Calu3 (cell line): ENCODE results near the gene GLMN. TPM values are rescaled to one million over a fixed set of nuclear protein-coding genes. Genes with fewer than 3 reads are reported as not detected.

Experiments
- BruUV-seq: library from RNA; stranded (reverse); fragments of 400-500 nt; replicated peaks from 2 replicates; lab custom pipeline; 2021; lab: Mats Ljungman, UMichigan
- CTCF ChIA-PET: fragments of 300-600 bp; sonication (Branson Sonifier 250); formaldehyde crosslinking; loops from one replicate; lab custom pipeline; 2022; ENCODE audit warnings: antibody characterized with exemption; lab: Charles Lee
- DNase-seq: peaks from one replicate; pipeline ENCODE4 v3.0.0; 2022
- H3K27ac Mint-ChIP-seq: one replicate; pipeline ENCODE4 v1.8.0; 2022; ENCODE audit warnings: mixed read lengths; ENCODE audit not compliant: unreplicated experiment
- H3K27me3 Mint-ChIP-seq: one replicate; pipeline ENCODE4 v1.8.0; 2022; ENCODE audit warnings: mixed read lengths; ENCODE audit not compliant: unreplicated experiment
- H3K36me3 Mint-ChIP-seq: one replicate; pipeline ENCODE4 v1.8.0; 2022; ENCODE audit warnings: mild to moderate bottlenecking, moderate library complexity, mixed read lengths; ENCODE audit not compliant: insufficient read depth, unreplicated experiment
- H3K4me1 Mint-ChIP-seq: one replicate; pipeline ENCODE4 v1.8.0; 2022; ENCODE audit warnings: mild to moderate bottlenecking, low read depth, mixed read lengths; ENCODE audit not compliant: unreplicated experiment
- H3K4me3 Mint-ChIP-seq: one replicate; pipeline ENCODE4 v1.8.0; 2022; ENCODE audit warnings: mild to moderate bottlenecking, low read depth, moderate library complexity, mixed read lengths; ENCODE audit not compliant: unreplicated experiment
- H3K9me3 Mint-ChIP-seq: one replicate; pipeline ENCODE4 v1.8.0; 2022; ENCODE audit warnings: low read depth, mixed read lengths; ENCODE audit not compliant: unreplicated experiment
- intact Hi-C: fragments of 100-400 bp; cut with micrococcal nuclease; formaldehyde crosslinking; loops from one replicate; pipeline ENCODE4 v1.10.0; 2022; ENCODE audit not compliant: unreplicated experiment
- total RNA-seq: library from RNA; stranded (reverse); gene quantifications from 2 replicates; pipeline ENCODE4 v1.2.3, GENCODE V29; 2022
- TF ChIP-seq, protein P1 (sequence below): fragments of 200-600 bp; IDR thresholded peaks from one replicate; pipeline ENCODE4 v1.8.0; 2022; ENCODE audit warnings: antibody characterized with exemption; ENCODE audit not compliant: unreplicated experiment

Gene GLMN
- total RNA-seq, 1 experiment from 2014 or later: 13.3 TPM

DNA sequence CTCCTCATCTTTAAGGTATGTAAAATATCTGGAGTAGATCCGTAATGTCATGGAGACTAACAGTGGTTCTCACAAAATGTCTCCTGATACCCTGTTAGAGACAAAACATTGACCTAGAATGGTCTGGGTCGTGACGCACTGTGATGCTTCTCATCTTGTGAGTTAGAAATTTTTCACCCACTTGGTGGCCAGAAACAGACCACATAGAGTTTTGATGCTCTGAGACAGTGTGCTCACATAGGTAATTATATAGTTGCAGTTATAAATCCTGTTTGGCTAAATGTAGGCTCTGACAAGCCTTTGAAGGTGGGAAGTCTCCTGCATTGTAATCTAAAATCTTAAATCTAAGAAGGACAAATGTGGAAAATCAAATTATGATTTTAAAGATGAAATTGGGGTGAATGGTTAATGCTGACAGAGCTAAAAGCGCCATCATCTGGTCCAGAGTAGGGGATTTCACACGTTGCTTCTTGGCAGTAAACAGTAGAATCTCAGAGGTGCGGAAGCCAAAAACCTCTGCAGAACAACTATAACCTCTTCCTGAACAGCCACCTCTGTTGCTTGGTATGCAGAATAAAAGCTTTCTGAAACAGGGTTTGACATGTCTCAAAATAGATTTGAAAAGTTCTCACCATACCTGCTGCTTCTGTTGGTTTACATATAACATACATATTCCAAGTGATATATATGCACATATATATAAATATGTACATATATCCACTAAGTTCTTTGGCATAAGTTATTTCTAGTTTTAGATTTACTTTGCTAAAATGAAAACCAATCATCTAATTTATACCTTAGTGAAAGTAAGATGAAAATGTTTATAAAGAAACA is 17.2 kb upstream of the GLMN start:
- no peaks in the 10 kb centered on the region for H3K27me3 Mint-ChIP-seq
- H3K4me1 Mint-ChIP-seq: no peaks in the 10 kb centered on the region
- H3K4me3 Mint-ChIP-seq: no peak overlapping the region
- CTCF ChIA-PET: no interaction called here
- no peaks in the 10 kb centered on the region for H3K9me3 Mint-ChIP-seq
- TF ChIP-seq, protein P1, sequence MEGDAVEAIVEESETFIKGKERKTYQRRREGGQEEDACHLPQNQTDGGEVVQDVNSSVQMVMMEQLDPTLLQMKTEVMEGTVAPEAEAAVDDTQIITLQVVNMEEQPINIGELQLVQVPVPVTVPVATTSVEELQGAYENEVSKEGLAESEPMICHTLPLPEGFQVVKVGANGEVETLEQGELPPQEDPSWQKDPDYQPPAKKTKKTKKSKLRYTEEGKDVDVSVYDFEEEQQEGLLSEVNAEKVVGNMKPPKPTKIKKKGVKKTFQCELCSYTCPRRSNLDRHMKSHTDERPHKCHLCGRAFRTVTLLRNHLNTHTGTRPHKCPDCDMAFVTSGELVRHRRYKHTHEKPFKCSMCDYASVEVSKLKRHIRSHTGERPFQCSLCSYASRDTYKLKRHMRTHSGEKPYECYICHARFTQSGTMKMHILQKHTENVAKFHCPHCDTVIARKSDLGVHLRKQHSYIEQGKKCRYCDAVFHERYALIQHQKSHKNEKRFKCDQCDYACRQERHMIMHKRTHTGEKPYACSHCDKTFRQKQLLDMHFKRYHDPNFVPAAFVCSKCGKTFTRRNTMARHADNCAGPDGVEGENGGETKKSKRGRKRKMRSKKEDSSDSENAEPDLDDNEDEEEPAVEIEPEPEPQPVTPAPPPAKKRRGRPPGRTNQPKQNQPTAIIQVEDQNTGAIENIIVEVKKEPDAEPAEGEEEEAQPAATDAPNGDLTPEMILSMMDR: no peak
- no TSS peak for BruUV-seq
- intact Hi-C loops: loop anchor here (10.0 kb wide), 1 partner anchor 159 kb away; no protein-coding TSS in a partner anchor
- H3K27ac Mint-ChIP-seq: no peak overlapping the region
- no peak for DNase-seq
- H3K36me3 Mint-ChIP-seq: peaks cover 5% of the 10 kb centered on the region

DNA sequence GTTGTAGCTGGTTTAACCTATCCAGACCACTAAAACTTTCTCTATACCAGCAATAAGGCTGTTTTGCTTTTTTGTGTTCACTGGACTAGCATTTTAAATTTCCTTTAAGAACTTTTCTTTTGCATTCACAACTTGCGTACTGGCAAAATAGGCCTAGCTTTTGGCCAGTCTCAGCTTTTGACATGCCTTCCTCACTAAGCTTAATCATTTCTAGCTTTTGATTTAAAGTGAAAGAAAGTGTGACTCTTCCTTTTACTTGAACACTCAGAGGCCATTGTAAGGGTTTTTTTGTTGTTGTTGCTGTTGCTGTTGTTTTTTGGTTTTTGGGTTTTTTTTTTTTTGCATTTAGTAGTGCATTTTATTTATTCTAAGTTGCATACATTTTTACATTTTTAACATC is 15.2 kb upstream of the GLMN start:
- Mint-ChIP-seq H3K9me3 (no peaks in the 10 kb centered on the region), H3K27me3 (no peaks in the 10 kb centered on the region), H3K4me1 (no peaks in the 10 kb centered on the region), H3K4me3 (no peak overlapping the region), H3K27ac (no peak overlapping the region), H3K36me3 (peaks cover 5% of the 10 kb centered on the region)
- CTCF ChIA-PET: interaction anchor here (0.7 kb wide), 1 partner anchor 197 kb away, joined by 3 read pairs; no protein-coding TSS in a partner anchor
- no TSS peak for BruUV-seq
- intact Hi-C loops: loop anchor here (10.0 kb wide), 1 partner anchor 161 kb away; no protein-coding TSS in a partner anchor
- DNase-seq: no peak
- TF ChIP-seq, protein P1: no peak

DNA sequence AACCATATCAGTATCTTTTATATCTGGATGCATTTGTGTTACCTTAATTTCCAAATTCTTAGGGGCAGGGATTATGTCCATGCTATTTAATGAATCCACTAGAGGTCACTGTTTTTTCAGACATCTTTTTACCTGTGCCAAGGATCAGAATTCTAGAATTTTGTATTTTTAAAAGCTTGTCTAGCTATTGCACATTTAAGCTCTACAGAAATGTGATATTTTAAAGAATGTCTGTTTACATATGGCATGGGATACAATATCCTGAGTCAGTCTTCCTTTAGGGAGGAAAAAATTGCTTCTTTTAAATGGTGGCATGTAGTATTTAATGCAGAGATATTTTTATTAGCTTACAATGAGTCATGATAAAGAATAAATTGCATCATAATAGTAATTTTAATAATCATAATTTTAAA is 11.4 kb upstream of the GLMN start:
- Mint-ChIP-seq H3K9me3 (no peaks in the 10 kb centered on the region), H3K4me1 (no peaks in the 10 kb centered on the region), H3K36me3 (peaks cover 12% of the 10 kb centered on the region), H3K27ac (no peak overlapping the region), H3K4me3 (no peak overlapping the region), H3K27me3 (no peaks in the 10 kb centered on the region)
- intact Hi-C loops: loop anchor here (2.0 to 10.0 kb wide), 3 partner anchors 165 to 313 kb away; no protein-coding TSS in a partner anchor
- DNase-seq: no peak
- no TSS peak for BruUV-seq
- CTCF ChIA-PET: interaction anchor here (0.6 to 1.2 kb wide), 6 partner anchors 10 to 508 kb away, joined by 3 to 5 read pairs (median 4); no protein-coding TSS in a partner anchor
- TF ChIP-seq, protein P1: no peak

DNA sequence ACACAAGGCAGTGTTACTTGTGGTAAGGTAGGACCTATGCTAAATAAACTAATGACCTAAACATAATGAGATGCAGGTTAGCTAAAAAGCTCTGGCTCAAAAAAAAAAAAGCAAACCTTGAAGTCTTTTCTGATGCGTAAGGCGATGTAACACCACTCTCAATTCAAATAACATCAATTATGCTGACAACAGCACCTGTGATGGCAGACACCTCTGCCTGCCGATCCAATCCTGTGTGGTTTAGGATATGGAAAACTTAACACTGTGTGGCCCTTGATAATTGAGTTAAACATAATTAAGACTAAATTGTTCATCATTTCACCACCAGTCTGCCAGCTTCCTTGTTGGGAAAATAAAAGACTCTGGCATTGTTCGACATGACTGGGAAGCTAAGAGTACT is 9.2 kb upstream of the GLMN start:
- Mint-ChIP-seq H3K4me1 (no peaks in the 10 kb centered on the region), H3K27me3 (no peaks in the 10 kb centered on the region), H3K27ac (no peak overlapping the region), H3K9me3 (no peaks in the 10 kb centered on the region), H3K4me3 (no peak overlapping the region), H3K36me3 (peaks cover 21% of the 10 kb centered on the region)
- intact Hi-C loops: no loop called here
- TF ChIP-seq, protein P1: no peak
- CTCF ChIA-PET: no interaction called here
- no TSS peak for BruUV-seq
- no peak for DNase-seq
